K562 (cell line): ENCODE data around the gene FAAH. TPM values are rescaled to one million over a fixed set of nuclear protein-coding genes. Genes with fewer than 3 reads are reported as not detected.

Experiments used
- CXXC5 ChIP-seq: fragments of 250-450 bp; sonication (Bioruptor Pico); IDR thresholded peaks from 2 replicates; pipeline ENCODE4 v1.8.0; 2022; ENCODE audit warnings: inconsistent platforms, mild to moderate bottlenecking, moderate library complexity
- DPF2 ChIP-seq: fragments of 450-650 bp; IDR thresholded peaks from 2 replicates; pipeline ENCODE4 v1.6.1; 2016
- FOXA3 ChIP-seq, 2 experiments: fragments of 450-650 bp in 1 of 2; sonication (generic) in 1 of 2; formaldehyde crosslinking; IDR thresholded peaks in 1 of 2; conservative IDR thresholded peaks in 1 of 2; 2 replicates each; pipeline versions ENCODE4 v1.4.0 to v1.8.0; 2020 to 2022; ENCODE audit warnings: mild to moderate bottlenecking in 2 of 2, missing genetic modification reagents in 1 of 2
- JUNB ChIP-seq: fragments of 450-650 bp; formaldehyde crosslinking; conservative IDR thresholded peaks from 2 replicates; pipeline ENCODE4 v1.4.0; 2020; ENCODE audit warnings: mild to moderate bottlenecking
- KLF10 ChIP-seq: fragments of 250-450 bp; sonication (Bioruptor Pico); IDR thresholded peaks from 2 replicates; pipeline ENCODE4 v1.6.1; 2021; ENCODE audit warnings: matching md5 sums
- MTA1 ChIP-seq: fragments of 450-650 bp; IDR thresholded peaks from 2 replicates; pipeline ENCODE4 v1.6.1; 2017; ENCODE audit warnings: borderline replicate concordance
- NFIX ChIP-seq: fragments of 250-450 bp; sonication (Bioruptor Pico); IDR thresholded peaks from 2 replicates; pipeline ENCODE4 v1.4.0; 2020; ENCODE audit warnings: low read depth, mild to moderate bottlenecking, moderate library complexity
- NR1H2 ChIP-seq: sonication (generic); formaldehyde crosslinking; IDR thresholded peaks from 2 replicates; pipeline ENCODE4 v1.4.0; 2020; ENCODE audit warnings: mild to moderate bottlenecking, missing genetic modification reagents
- ZNF212 ChIP-seq: fragments of 450-650 bp; formaldehyde crosslinking; IDR thresholded peaks from 2 replicates; pipeline ENCODE4 v1.4.0; 2020; ENCODE audit warnings: mild to moderate bottlenecking
- ZNF551 ChIP-seq: fragments of 250-450 bp; sonication (Bioruptor Pico); IDR thresholded peaks from 2 replicates; pipeline ENCODE4 v1.5.0; 2021; ENCODE audit warnings: mild to moderate bottlenecking, moderate library complexity
- ZNF780A ChIP-seq: fragments of 250-450 bp; sonication (Bioruptor Pico); IDR thresholded peaks from 2 replicates; pipeline ENCODE4 v1.5.0; 2021; ENCODE audit warnings: mild to moderate bottlenecking
- polyA plus RNA-seq, 8 experiments: library from polyadenylated mRNA; depleted of rRNA in 4 of 8; stranded (reverse) in 5 of 8; unstranded in 3 of 8; fragments of >200 nt; fragmentation: Nextera tagmentation in 2 of 8; fragmentation: Illumina TruSeq in 1 of 8; extraction: Ambion mirVana in 2 of 8; extraction: Trizol in 1 of 8; gene quantifications; 2 replicates each; pipeline versions ENCODE4 v1.2.1 to v1.2.3, GENCODE V29; 2011 to 2014; ENCODE audit warnings: inconsistent platforms in 1 of 8, missing spikeins in 1 of 8
- total RNA-seq, 7 experiments: library from RNA; depleted of rRNA in 6 of 7; stranded (reverse); fragments of >200 nt in 6 of 7; fragmentation: Illumina TruSeq in 2 of 7; extraction: Trizol in 2 of 7; gene quantifications; 2 replicates each; pipeline versions ENCODE4 v1.2.1 to v1.2.3, GENCODE V29; 2011 to 2021; ENCODE audit warnings: low replicate concordance in 1 of 7
- TF ChIP-seq, protein P1 (sequence below): fragments of 250-450 bp; sonication (Bioruptor Pico); IDR thresholded peaks from 2 replicates; pipeline ENCODE4 v1.4.0; 2020; ENCODE audit warnings: mild to moderate bottlenecking, moderate library complexity
- TF ChIP-seq, protein P2 (sequence below): fragments of 250-450 bp; sonication (Bioruptor Pico); IDR thresholded peaks from 2 replicates; pipeline ENCODE4 v1.5.0; 2022; ENCODE audit warnings: mild to moderate bottlenecking
- TF ChIP-seq, protein P3 (sequence below): sonication (generic); formaldehyde crosslinking; IDR thresholded peaks from 2 replicates; pipeline ENCODE4 v1.8.1; 2023; ENCODE audit warnings: missing genetic modification reagents, mild to moderate bottlenecking, borderline replicate concordance
- TF ChIP-seq, protein P4 (sequence below), 3 experiments: fragments of 200-800 bp in 1 of 3; fragments of 250-450 bp in 1 of 3; fragments of 450-650 bp in 1 of 3; sonication (Bioruptor Pico) in 1 of 3; sonication (Bioruptor generic) in 1 of 3; formaldehyde crosslinking in 1 of 3; IDR thresholded peaks; 2 replicates each; pipeline versions ENCODE4 v1.6.1 to v1.8.0; 2016 to 2022; ENCODE audit warnings: mild to moderate bottlenecking in 2 of 3, missing genetic modification characterization in 2 of 3, missing compliant biosample characterization in 1 of 3, moderate library complexity in 1 of 3

Gene FAAH
- total and polyA plus RNA-seq, 9 of the 15 experiments (the other 6 are each of a cell fraction or from before 2014, with no cell fraction given) = 0.06 to 1.1 (median 0.32) TPM

DNA sequence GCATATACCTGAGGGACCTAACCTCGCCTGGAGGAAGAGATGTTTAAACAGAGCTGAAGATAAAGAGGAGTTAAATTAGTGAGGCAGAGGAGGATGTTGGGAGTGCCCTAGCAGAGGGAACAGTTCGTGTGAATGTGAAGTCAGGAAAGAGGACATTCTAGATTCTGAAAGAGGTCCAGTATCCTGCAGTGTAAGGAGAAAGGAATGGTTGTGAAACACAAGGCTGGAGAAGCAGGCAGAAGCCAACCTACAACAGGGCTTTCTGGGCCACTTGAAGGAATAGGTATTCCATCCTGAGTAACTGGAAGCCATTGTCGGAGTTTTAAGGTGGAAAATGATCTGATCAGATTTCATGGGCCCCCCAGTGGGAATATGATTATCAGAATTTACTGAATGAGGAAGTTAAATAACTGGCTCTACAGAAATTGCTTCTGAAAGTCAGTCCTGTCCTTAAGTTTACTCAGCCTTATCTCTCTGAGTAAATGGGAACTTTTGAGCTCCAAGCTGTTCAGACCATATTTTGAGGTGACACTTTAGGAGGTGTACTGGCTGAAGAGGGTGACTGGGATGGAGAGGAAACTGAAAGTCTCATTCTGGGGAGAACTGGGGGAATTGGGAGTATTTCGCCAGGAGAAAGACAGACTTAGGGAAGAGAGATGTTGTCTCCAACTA, 24.4 kb upstream of the FAAH start (continued):
- TF ChIP-seq, protein P1, sequence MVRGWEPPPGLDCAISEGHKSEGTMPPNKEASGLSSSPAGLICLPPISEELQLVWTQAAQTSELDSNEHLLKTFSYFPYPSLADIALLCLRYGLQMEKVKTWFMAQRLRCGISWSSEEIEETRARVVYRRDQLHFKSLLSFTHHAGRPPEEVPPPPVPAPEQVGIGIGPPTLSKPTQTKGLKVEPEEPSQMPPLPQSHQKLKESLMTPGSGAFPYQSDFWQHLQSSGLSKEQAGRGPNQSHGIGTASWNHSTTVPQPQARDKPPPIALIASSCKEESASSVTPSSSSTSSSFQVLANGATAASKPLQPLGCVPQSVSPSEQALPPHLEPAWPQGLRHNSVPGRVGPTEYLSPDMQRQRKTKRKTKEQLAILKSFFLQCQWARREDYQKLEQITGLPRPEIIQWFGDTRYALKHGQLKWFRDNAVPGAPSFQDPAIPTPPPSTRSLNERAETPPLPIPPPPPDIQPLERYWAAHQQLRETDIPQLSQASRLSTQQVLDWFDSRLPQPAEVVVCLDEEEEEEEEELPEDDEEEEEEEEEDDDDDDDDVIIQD (CRISPR knock-in tag) = no peak
- TF ChIP-seq FOXA3 (CRISPR knock-in tag; conservative IDR thresholded peaks at IDR 0.05 in 1 of 2, IDR thresholded peaks at IDR 0.05 in 1 of 2) = peak in 1 of 2 experiments; percentile 35; a peak in 1 of 4 replicates
- no peak for TF ChIP-seq NFIX
- TF ChIP-seq, protein P2, sequence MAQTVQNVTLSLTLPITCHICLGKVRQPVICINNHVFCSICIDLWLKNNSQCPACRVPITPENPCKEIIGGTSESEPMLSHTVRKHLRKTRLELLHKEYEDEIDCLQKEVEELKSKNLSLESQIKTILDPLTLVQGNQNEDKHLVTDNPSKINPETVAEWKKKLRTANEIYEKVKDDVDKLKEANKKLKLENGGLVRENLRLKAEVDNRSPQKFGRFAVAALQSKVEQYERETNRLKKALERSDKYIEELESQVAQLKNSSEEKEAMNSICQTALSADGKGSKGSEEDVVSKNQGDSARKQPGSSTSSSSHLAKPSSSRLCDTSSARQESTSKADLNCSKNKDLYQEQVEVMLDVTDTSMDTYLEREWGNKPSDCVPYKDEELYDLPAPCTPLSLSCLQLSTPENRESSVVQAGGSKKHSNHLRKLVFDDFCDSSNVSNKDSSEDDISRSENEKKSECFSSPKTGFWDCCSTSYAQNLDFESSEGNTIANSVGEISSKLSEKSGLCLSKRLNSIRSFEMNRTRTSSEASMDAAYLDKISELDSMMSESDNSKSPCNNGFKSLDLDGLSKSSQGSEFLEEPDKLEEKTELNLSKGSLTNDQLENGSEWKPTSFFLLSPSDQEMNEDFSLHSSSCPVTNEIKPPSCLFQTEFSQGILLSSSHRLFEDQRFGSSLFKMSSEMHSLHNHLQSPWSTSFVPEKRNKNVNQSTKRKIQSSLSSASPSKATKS (CRISPR knock-in tag) = no peak
- no peak for TF ChIP-seq NR1H2 (CRISPR knock-in tag)
- no peak for TF ChIP-seq ZNF780A
- TF ChIP-seq, protein P3, sequence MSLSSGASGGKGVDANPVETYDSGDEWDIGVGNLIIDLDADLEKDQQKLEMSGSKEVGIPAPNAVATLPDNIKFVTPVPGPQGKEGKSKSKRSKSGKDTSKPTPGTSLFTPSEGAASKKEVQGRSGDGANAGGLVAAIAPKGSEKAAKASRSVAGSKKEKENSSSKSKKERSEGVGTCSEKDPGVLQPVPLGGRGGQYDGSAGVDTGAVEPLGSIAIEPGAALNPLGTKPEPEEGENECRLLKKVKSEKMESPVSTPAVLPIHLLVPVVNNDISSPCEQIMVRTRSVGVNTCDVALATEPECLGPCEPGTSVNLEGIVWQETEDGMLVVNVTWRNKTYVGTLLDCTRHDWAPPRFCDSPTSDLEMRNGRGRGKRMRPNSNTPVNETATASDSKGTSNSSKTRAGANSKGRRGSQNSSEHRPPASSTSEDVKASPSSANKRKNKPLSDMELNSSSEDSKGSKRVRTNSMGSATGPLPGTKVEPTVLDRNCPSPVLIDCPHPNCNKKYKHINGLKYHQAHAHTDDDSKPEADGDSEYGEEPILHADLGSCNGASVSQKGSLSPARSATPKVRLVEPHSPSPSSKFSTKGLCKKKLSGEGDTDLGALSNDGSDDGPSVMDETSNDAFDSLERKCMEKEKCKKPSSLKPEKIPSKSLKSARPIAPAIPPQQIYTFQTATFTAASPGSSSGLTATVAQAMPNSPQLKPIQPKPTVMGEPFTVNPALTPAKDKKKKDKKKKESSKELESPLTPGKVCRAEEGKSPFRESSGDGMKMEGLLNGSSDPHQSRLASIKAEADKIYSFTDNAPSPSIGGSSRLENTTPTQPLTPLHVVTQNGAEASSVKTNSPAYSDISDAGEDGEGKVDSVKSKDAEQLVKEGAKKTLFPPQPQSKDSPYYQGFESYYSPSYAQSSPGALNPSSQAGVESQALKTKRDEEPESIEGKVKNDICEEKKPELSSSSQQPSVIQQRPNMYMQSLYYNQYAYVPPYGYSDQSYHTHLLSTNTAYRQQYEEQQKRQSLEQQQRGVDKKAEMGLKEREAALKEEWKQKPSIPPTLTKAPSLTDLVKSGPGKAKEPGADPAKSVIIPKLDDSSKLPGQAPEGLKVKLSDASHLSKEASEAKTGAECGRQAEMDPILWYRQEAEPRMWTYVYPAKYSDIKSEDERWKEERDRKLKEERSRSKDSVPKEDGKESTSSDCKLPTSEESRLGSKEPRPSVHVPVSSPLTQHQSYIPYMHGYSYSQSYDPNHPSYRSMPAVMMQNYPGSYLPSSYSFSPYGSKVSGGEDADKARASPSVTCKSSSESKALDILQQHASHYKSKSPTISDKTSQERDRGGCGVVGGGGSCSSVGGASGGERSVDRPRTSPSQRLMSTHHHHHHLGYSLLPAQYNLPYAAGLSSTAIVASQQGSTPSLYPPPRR = no peak
- no peak for TF ChIP-seq JUNB (CRISPR knock-in tag)
- TF ChIP-seq MTA1 = peak; percentile 52; the same call in 1 of the 2 replicates
- TF ChIP-seq, protein P4, sequence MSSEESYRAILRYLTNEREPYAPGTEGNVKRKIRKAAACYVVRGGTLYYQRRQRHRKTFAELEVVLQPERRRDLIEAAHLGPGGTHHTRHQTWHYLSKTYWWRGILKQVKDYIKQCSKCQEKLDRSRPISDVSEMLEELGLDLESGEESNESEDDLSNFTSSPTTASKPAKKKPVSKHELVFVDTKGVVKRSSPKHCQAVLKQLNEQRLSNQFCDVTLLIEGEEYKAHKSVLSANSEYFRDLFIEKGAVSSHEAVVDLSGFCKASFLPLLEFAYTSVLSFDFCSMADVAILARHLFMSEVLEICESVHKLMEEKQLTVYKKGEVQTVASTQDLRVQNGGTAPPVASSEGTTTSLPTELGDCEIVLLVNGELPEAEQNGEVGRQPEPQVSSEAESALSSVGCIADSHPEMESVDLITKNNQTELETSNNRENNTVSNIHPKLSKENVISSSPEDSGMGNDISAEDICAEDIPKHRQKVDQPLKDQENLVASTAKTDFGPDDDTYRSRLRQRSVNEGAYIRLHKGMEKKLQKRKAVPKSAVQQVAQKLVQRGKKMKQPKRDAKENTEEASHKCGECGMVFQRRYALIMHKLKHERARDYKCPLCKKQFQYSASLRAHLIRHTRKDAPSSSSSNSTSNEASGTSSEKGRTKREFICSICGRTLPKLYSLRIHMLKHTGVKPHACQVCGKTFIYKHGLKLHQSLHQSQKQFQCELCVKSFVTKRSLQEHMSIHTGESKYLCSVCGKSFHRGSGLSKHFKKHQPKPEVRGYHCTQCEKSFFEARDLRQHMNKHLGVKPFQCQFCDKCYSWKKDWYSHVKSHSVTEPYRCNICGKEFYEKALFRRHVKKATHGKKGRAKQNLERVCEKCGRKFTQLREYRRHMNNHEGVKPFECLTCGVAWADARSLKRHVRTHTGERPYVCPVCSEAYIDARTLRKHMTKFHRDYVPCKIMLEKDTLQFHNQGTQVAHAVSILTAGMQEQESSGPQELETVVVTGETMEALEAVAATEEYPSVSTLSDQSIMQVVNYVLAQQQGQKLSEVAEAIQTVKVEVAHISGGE (CRISPR knock-in tag; IDR thresholded peaks at IDR 0.05) = peak in 1 of 3 experiments; percentile 81; a peak in 2 of 6 replicates
- no peak for TF ChIP-seq CXXC5 (CRISPR knock-in tag)
- TF ChIP-seq ZNF212 (CRISPR knock-in tag) = no peak
- TF ChIP-seq KLF10 = no peak
- 0 out of 2 replicates have a peak, but pooled peaks have one; percentile 50 for TF ChIP-seq ZNF551 (CRISPR knock-in tag)
- TF ChIP-seq DPF2 = 0 out of 2 replicates have a peak, but pooled peaks have one; percentile 36
